HL-60 (cell line): Measurements from ENCODE around the gene MAGEC3.

Experiments
- DNase-seq, 2 experiments: peaks; one replicate each; pipeline ENCODE4 v3.0.0-alpha.2; 2010 to 2020; ENCODE audit warnings: low read depth in 1 of 2, low spot score in 1 of 2
- H3K27ac ChIP-seq: fragments of 250-450 bp; sonication (Bioruptor Pico); replicated peaks from 2 replicates; pipeline ENCODE4 v1.5.1; 2020; ENCODE audit warnings: mild to moderate bottlenecking, moderate library complexity
- H3K27me3 ChIP-seq: fragments of 250-450 bp; sonication (Bioruptor Pico); 2 replicates; pipeline ENCODE4 v1.5.1; 2021; ENCODE audit warnings: mild to moderate bottlenecking, moderate library complexity; ENCODE audit not compliant: insufficient read depth, poor library complexity, severe bottlenecking
- H3K4me3 ChIP-seq: replicated peaks from 2 replicates; pipeline ENCODE4 v1.5.1; 2011; ENCODE audit warnings: mild to moderate bottlenecking, control low read depth, low read length; ENCODE audit not compliant: insufficient read depth
- GABPA ChIP-seq: IDR thresholded peaks from 2 replicates; pipeline ENCODE4 v1.6.1; 2012; ENCODE audit warnings: low read depth
- POLR2AphosphoS5 ChIP-seq: IDR thresholded peaks from 2 replicates; pipeline ENCODE4 v1.6.1; 2012; ENCODE audit warnings: low read depth
- REST ChIP-seq: IDR thresholded peaks from 2 replicates; pipeline ENCODE4 v1.6.1; 2012; ENCODE audit warnings: low read depth; ENCODE audit not compliant: insufficient replicate concordance
- SPI1 ChIP-seq: IDR thresholded peaks from 2 replicates; pipeline ENCODE4 v1.6.1; 2012; ENCODE audit warnings: low read depth, mild to moderate bottlenecking, borderline replicate concordance
- TF ChIP-seq, protein P1 (sequence below): IDR thresholded peaks from one replicate; pipeline ENCODE4 v1.5.1; 2011; ENCODE audit warnings: low read length, control low read depth, inconsistent platforms; ENCODE audit not compliant: insufficient read depth

Gene MAGEC3

GRCh38 chrX:141928432-141928831 is 90.3 kb downstream of the MAGEC3 start:
- Histone ChIP-seq H3K27ac (no peak overlapping the region), H3K4me3 (no peak overlapping the region), H3K27me3 (no peaks in the 10 kb centered on the region)
- TF ChIP-seq POLR2AphosphoS5 (no peak), REST (peak; percentile 60), GABPA (no peak), SPI1 (no peak)
- TF ChIP-seq, protein P1, sequence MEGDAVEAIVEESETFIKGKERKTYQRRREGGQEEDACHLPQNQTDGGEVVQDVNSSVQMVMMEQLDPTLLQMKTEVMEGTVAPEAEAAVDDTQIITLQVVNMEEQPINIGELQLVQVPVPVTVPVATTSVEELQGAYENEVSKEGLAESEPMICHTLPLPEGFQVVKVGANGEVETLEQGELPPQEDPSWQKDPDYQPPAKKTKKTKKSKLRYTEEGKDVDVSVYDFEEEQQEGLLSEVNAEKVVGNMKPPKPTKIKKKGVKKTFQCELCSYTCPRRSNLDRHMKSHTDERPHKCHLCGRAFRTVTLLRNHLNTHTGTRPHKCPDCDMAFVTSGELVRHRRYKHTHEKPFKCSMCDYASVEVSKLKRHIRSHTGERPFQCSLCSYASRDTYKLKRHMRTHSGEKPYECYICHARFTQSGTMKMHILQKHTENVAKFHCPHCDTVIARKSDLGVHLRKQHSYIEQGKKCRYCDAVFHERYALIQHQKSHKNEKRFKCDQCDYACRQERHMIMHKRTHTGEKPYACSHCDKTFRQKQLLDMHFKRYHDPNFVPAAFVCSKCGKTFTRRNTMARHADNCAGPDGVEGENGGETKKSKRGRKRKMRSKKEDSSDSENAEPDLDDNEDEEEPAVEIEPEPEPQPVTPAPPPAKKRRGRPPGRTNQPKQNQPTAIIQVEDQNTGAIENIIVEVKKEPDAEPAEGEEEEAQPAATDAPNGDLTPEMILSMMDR: no peak
- no peak for DNase-seq

- TF ChIP-seq REST (no peak), GABPA (no peak), SPI1 (no peak), POLR2AphosphoS5 (no peak)
- TF ChIP-seq, protein P1: no peak
- Histone ChIP-seq H3K4me3 (no peak overlapping the region), H3K27ac (no peak overlapping the region), H3K27me3 (no peaks in the 10 kb centered on the region)
- DNase-seq: no peak
Measured at GRCh38 chrX:141934059-141934641, 96.0 kb downstream of the MAGEC3 start.

DNA sequence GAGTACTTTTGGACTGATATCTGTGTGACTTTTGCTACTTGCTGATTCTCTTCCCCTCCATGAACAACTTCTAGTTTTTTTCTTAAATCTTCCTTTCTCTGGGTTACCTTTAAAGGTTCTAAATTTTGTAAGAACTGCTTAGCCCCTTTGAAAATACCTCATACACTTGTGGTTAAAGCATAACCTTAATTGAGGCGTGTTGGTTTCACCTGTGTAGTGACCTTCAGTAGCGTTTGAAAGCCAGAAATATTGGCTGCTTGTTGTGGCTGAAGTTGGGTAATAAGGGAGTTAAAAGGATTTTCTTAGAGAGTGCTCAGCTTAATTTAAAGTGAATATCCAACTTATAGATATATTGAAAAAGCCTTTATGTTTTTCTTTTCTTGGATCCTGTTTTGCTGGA is 97.5 kb downstream of the MAGEC3 start:
- H3K27me3 ChIP-seq: no peaks in the 10 kb centered on the region
- H3K4me3 ChIP-seq: no peak overlapping the region
- H3K27ac ChIP-seq: no peak overlapping the region
- TF ChIP-seq POLR2AphosphoS5: no peak
- TF ChIP-seq SPI1: no peak
- no peak for TF ChIP-seq REST
- TF ChIP-seq GABPA: no peak
- TF ChIP-seq, protein P1: no peak
- DNase-seq: no peak
